Testis (tissue), 2 donors: ENCODE measurements around the gene FERMT1.

Experiments used
- CTCF ChIP-seq, 3 experiments: fragments of 450-650 bp in 2 of 3; fragments of 200-600 bp in 1 of 3; sonication (generic) in 1 of 3; IDR thresholded peaks; one replicate each; pipeline ENCODE4 v1.5.1; 2016 to 2019; ENCODE audit warnings: antibody characterized with exemption in 3 of 3, mild to moderate bottlenecking in 2 of 3, moderate library complexity in 1 of 3
- POLR2A ChIP-seq: fragments of 450-650 bp; IDR thresholded peaks from one replicate; pipeline ENCODE4 v1.6.1; 2017; ENCODE audit warnings: antibody characterized with exemption, mild to moderate bottlenecking, moderate library complexity

GRCh38 chr20:6040540-6040939 lies 82.3 kb downstream of the FERMT1 start:
- TF ChIP-seq POLR2A = no peak
- no peak for TF ChIP-seq CTCF (IDR thresholded peaks at IDR 0.05)
